NCI-H1092 (cell line): ENCODE results near the gene TRPM2.

Experiments used
- DNase-seq: peaks from one replicate; lab custom pipeline; 2025; lab: John Stamatoyannopoulos, UW

The TRPM2 gene

GRCh38 chr21:44353191-44353970, at the start of gene TRPM2:
Gene TRPM2 (plus strand): TSS chr21:44353621. CDS start chr21:44353701, 80 bp downstream.
- no peak for DNase-seq

GRCh38 chr21:44304011-44304616, 49.3 kb upstream of the TRPM2 start:
- DNase-seq: no peak

- peak; percentile 35 for DNase-seq
These were observed 48.5 kb upstream of the TRPM2 start for GRCh38 chr21:44304877-44305293.

GRCh38 chr21:44305691-44306090, 47.7 kb upstream of the TRPM2 start:
- no peak for DNase-seq

- DNase-seq: no peak
These were observed 46.3 kb upstream of the TRPM2 start for GRCh38 chr21:44306936-44307704.

GRCh38 chr21:44310628-44311507, 42.6 kb upstream of the TRPM2 start:
- no peak for DNase-seq

GRCh38 chr21:44312089-44312488, 41.3 kb upstream of the TRPM2 start:
- DNase-seq: no peak

GRCh38 chr21:44312716-44313115, 40.7 kb upstream of the TRPM2 start:
- no peak for DNase-seq

GRCh38 chr21:44313451-44313850, 40.0 kb upstream of the TRPM2 start:
- no peak for DNase-seq

- DNase-seq: no peak
These were observed 39.3 kb upstream of the TRPM2 start for GRCh38 chr21:44314128-44314527.

GRCh38 chr21:44314561-44314960, 38.9 kb upstream of the TRPM2 start:
- DNase-seq: no peak

GRCh38 chr21:44315691-44316203, 37.7 kb upstream of the TRPM2 start:
- no peak for DNase-seq

GRCh38 chr21:44316277-44316900, 37.0 kb upstream of the TRPM2 start:
- DNase-seq: no peak

GRCh38 chr21:44317241-44317782, 36.1 kb upstream of the TRPM2 start:
- no peak for DNase-seq

- no peak for DNase-seq
These were observed 35.5 kb upstream of the TRPM2 start for GRCh38 chr21:44317871-44318270.

GRCh38 chr21:44318489-44319285, 34.7 kb upstream of the TRPM2 start:
- no peak for DNase-seq

- DNase-seq: no peak
These were observed 33.9 kb upstream of the TRPM2 start for GRCh38 chr21:44319407-44320065.

GRCh38 chr21:44320847-44321246, 32.6 kb upstream of the TRPM2 start:
- no peak for DNase-seq

- DNase-seq: no peak
These were observed 31.5 kb upstream of the TRPM2 start for GRCh38 chr21:44321846-44322450.
